Smooth muscle cell (in vitro differentiated cells): ENCODE results near the gene TAOK3. TPM values are rescaled to one million over a fixed set of nuclear protein-coding genes. Genes with fewer than 3 reads are reported as not detected.

Source experiments
- DNase-seq: peaks from one replicate; lab custom pipeline; 2025; ENCODE audit not compliant: unreplicated experiment; lab: John Stamatoyannopoulos, UW
- H2AFZ ChIP-seq: fragments of 200-600 bp; sonication (generic); 2 replicates; pipeline ENCODE4 v1.6.0; 2016; ENCODE audit warnings: antibody characterized with exemption, low read depth, mild to moderate bottlenecking
- H3F3A ChIP-seq: fragments of 200-600 bp; sonication (generic); 2 replicates; pipeline ENCODE4 v1.6.0; 2017; ENCODE audit warnings: antibody characterized with exemption, low read depth
- H3K27ac ChIP-seq: fragments of 200-600 bp; sonication (generic); 2 replicates; pipeline ENCODE4 v1.5.1; 2016; ENCODE audit warnings: low read depth, mild to moderate bottlenecking
- H3K27me3 ChIP-seq: fragments of 200-600 bp; sonication (generic); 2 replicates; pipeline ENCODE4 v1.6.1; 2016; ENCODE audit warnings: low read depth, mild to moderate bottlenecking
- H3K36me3 ChIP-seq: fragments of 200-600 bp; sonication (generic); 2 replicates; pipeline ENCODE4 v1.5.1; 2016; ENCODE audit warnings: low read depth
- H3K4me1 ChIP-seq: fragments of 200-600 bp; sonication (generic); 2 replicates; pipeline ENCODE4 v1.5.1; 2016; ENCODE audit warnings: low read depth
- H3K4me2 ChIP-seq: fragments of 200-600 bp; sonication (generic); 2 replicates; pipeline ENCODE4 v1.6.0; 2016; ENCODE audit warnings: mild to moderate bottlenecking
- H3K4me3 ChIP-seq: fragments of 200-600 bp; sonication (generic); 2 replicates; pipeline ENCODE4 v1.5.1; 2016; ENCODE audit warnings: mild to moderate bottlenecking
- H3K79me2 ChIP-seq: fragments of 200-600 bp; sonication (generic); 2 replicates; pipeline ENCODE4 v1.6.0; 2016; ENCODE audit warnings: low read depth, mild to moderate bottlenecking
- H3K9ac ChIP-seq: fragments of 200-600 bp; sonication (generic); 2 replicates; pipeline ENCODE4 v1.6.0; 2016; ENCODE audit warnings: low read depth
- H3K9me3 ChIP-seq: fragments of 200-600 bp; sonication (generic); replicated peaks from 2 replicates; pipeline ENCODE4 v1.5.1; 2016; ENCODE audit warnings: low read depth
- H4K20me1 ChIP-seq: fragments of 200-600 bp; sonication (generic); 2 replicates; pipeline ENCODE4 v1.6.0; 2016; ENCODE audit warnings: low read depth
- CTCF ChIP-seq: fragments of 200-600 bp; sonication (generic); IDR thresholded peaks from 2 replicates; pipeline ENCODE4 v1.5.1; 2017; ENCODE audit warnings: borderline replicate concordance, mild to moderate bottlenecking, antibody characterized with exemption; ENCODE audit not compliant: insufficient read depth, poor library complexity, severe bottlenecking
- WGBS: methylation state at CpG from one replicate; pipeline ENCODE4 v1.1.7; 2016; ENCODE audit warnings: low lambda C conversion rate; 5-methylcytosine and 5-hydroxymethylcytosine counted together
- polyA plus RNA-seq: library from polyadenylated mRNA; unstranded; fragments of >200 nt; fragmentation: Nextera tagmentation; extraction: Ambion mirVana; gene quantifications from 2 replicates; pipeline ENCODE4 v1.2.1, GENCODE V29; 2016
- total RNA-seq: library from RNA; depleted of rRNA; stranded (reverse); fragments of >200 nt; gene quantifications from 2 replicates; pipeline ENCODE4 v1.2.3, GENCODE V29; 2014

Gene TAOK3
- total and polyA plus RNA-seq, 2 experiments from 2014 or later: 7.3 to 7.9 TPM

- TF ChIP-seq CTCF: no peak
- Histone ChIP-seq H3K27ac (no peak overlapping the region), H3K4me1 (no peaks in the 10 kb centered on the region), H3K79me2 (no peaks in the 10 kb centered on the region), H3F3A (no peaks in the 10 kb centered on the region), H3K9ac (no peak overlapping the region), H3K27me3 (no peaks in the 10 kb centered on the region), H3K36me3 (no peaks in the 10 kb centered on the region), H3K9me3 (no peaks in the 10 kb centered on the region), H2AFZ (no peak overlapping the region), H4K20me1 (no peaks in the 10 kb centered on the region), H3K4me3 (no peak overlapping the region), H3K4me2 (no peak overlapping the region)
- WGBS: 96% methylated on average over 1 of the region's 1 CpG
- no peak for DNase-seq
Measured at GRCh38 chr12:118292836-118293235, 79.9 kb downstream of the TAOK3 start.

- Histone ChIP-seq H3K27ac (no peak overlapping the region), H4K20me1 (no peaks in the 10 kb centered on the region), H3K4me3 (no peak overlapping the region), H3K79me2 (no peaks in the 10 kb centered on the region), H3K36me3 (no peaks in the 10 kb centered on the region), H3F3A (no peaks in the 10 kb centered on the region), H3K9me3 (no peaks in the 10 kb centered on the region), H3K9ac (no peak overlapping the region), H3K4me1 (no peaks in the 10 kb centered on the region), H3K27me3 (no peaks in the 10 kb centered on the region), H2AFZ (no peak overlapping the region), H3K4me2 (no peak overlapping the region)
- WGBS: 63% methylated on average over 3 of the region's 3 CpGs
- no peak for DNase-seq
- TF ChIP-seq CTCF: no peak
Measured at GRCh38 chr12:118290130-118290529, 82.6 kb downstream of the TAOK3 start.

GRCh38 chr12:118288174-118288573, 84.5 kb downstream of the TAOK3 start:
- no peak for TF ChIP-seq CTCF
- Histone ChIP-seq H3K79me2 (no peaks in the 10 kb centered on the region), H4K20me1 (no peaks in the 10 kb centered on the region), H3K4me2 (no peak overlapping the region), H3K27me3 (no peaks in the 10 kb centered on the region), H3K4me3 (no peak overlapping the region), H3K9me3 (no peaks in the 10 kb centered on the region), H3K36me3 (no peaks in the 10 kb centered on the region), H3K4me1 (no peaks in the 10 kb centered on the region), H3K9ac (no peak overlapping the region), H3K27ac (no peak overlapping the region), H3F3A (no peaks in the 10 kb centered on the region), H2AFZ (no peak overlapping the region)
- 88% methylated on average over 1 of the region's 1 CpG for WGBS
- no peak for DNase-seq

GRCh38 chr12:118287728-118288127, 85.0 kb downstream of the TAOK3 start:
- DNase-seq: no peak
- H3K4me3 ChIP-seq: no peak overlapping the region
- H3F3A ChIP-seq: no peaks in the 10 kb centered on the region
- no peak for TF ChIP-seq CTCF
- no peaks in the 10 kb centered on the region for H3K4me1 ChIP-seq
- no peak overlapping the region for H2AFZ ChIP-seq
- H4K20me1 ChIP-seq: no peaks in the 10 kb centered on the region
- no peaks in the 10 kb centered on the region for H3K27me3 ChIP-seq
- H3K27ac ChIP-seq: no peak overlapping the region
- no peaks in the 10 kb centered on the region for H3K79me2 ChIP-seq
- no peak overlapping the region for H3K9ac ChIP-seq
- no peak overlapping the region for H3K4me2 ChIP-seq
- no peaks in the 10 kb centered on the region for H3K9me3 ChIP-seq
- H3K36me3 ChIP-seq: no peaks in the 10 kb centered on the region
